ENCODE results near the gene LY6G6F.
"Not testable (repeated sequence)": the region's sequence is repeated elsewhere in the genome, so short reads cannot be mapped to it uniquely, and the experiment has no call there.

The LY6G6F gene

DNA sequence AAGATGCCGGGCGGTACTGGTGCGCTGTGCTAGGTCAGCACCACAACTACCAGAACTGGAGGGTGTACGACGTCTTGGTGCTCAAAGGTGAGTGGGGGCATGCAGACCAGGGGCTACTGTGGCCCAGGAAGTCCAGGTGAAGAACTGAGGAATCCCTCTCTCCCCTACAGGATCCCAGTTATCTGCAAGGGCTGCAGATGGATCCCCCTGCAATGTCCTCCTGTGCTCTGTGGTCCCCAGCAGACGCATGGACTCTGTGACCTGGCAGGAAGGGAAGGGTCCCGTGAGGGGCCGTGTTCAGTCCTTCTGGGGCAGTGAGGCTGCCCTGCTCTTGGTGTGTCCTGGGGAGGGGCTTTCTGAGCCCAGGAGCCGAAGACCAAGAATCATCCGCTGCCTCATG, 1.0 kb downstream of the LY6G6F start:
- WGBS, 2 experiments (ENCODE audit: insufficient coverage in 2 of 2), result 93 to 96% methylated on average over 6 to 8 of the region's 10 CpGs

DNA sequence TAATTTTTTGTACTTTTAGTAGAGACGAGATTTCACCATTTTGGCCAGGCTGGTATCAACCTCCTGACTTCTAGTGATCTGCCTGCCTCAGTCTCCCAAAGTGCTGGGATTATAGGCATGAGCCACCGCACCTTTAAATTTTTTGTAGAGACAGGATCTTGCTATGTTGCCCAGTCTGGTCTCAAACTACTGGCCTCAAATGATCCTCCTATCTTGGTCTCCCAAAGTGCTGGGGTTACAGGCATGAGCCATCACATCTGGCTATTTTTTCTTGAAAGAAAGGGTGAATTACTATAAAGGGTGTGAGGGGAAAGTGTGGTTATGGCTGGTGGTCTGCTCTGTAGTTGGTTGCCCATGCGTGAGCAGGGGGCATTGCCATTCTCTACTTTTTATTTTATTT, 1.6 kb downstream of the LY6G6F start:
- Histone ChIP-seq H3K4me3 (ENCODE audit: extremely low read depth, insufficient read depth, low read length, poor library complexity, severe bottlenecking) (no peak overlapping the region), H3K27ac (ENCODE audit: low read depth, low read length, severe bottlenecking) (no peak overlapping the region), H3K4me1 (ENCODE audit: control insufficient read depth, insufficient read depth, low read length, poor library complexity, severe bottlenecking) (peaks cover 8% of the 10 kb centered on the region), H3K36me3 (ENCODE audit: control insufficient read depth, insufficient read depth, low read length) (no peaks in the 10 kb centered on the region), H3K9me3 (ENCODE audit: control insufficient read depth, low read length) (no peaks in the 10 kb centered on the region)
- 76 to 94% methylated on average over 2 of the region's 3 CpGs for WGBS, 2 experiments (ENCODE audit: insufficient coverage in 2 of 2)

More for the DNA sequence above, 1.0 kb downstream of the LY6G6F start:
- no peaks in the 10 kb centered on the region for H3K9me3 ChIP-seq (ENCODE audit: control insufficient read depth, low read length)
- no peak overlapping the region for H3K27ac ChIP-seq (ENCODE audit: low read depth, low read length, severe bottlenecking)
- H3K36me3 ChIP-seq (ENCODE audit: control insufficient read depth, insufficient read depth, low read length), result no peaks in the 10 kb centered on the region
- H3K4me1 ChIP-seq (ENCODE audit: control insufficient read depth, insufficient read depth, low read length, poor library complexity, severe bottlenecking), result peaks cover 4% of the 10 kb centered on the region
- H3K4me3 ChIP-seq (ENCODE audit: extremely low read depth, insufficient read depth, low read length, poor library complexity, severe bottlenecking), result no peak overlapping the region

GRCh38 chr6:31709157-31709556, 2.5 kb downstream of the LY6G6F start:
- WGBS, 2 experiments (ENCODE audit: insufficient coverage in 2 of 2), result 91 to 94% methylated on average over 6 to 7 of the region's 11 CpGs
- H3K36me3 ChIP-seq (ENCODE audit: control insufficient read depth, insufficient read depth, low read length), result not testable (repeated sequence)

GRCh38 chr6:31710523-31711219, 4.0 kb downstream of the LY6G6F start:
- no peaks in the 10 kb centered on the region for H3K9me3 ChIP-seq (ENCODE audit: control insufficient read depth, low read length)
- H3K4me3 ChIP-seq (ENCODE audit: extremely low read depth, insufficient read depth, low read length, poor library complexity, severe bottlenecking), result no peak overlapping the region
- peaks cover 21% of the 10 kb centered on the region for H3K4me1 ChIP-seq (ENCODE audit: control insufficient read depth, insufficient read depth, low read length, poor library complexity, severe bottlenecking)
- WGBS, 2 experiments (ENCODE audit: insufficient coverage in 2 of 2), result 68 to 97% methylated on average over 3 to 5 of the region's 5 CpGs
- H3K27ac ChIP-seq (ENCODE audit: low read depth, low read length, severe bottlenecking), result no peak overlapping the region
- no peaks in the 10 kb centered on the region for H3K36me3 ChIP-seq (ENCODE audit: control insufficient read depth, insufficient read depth, low read length)

More at GRCh38 chr6:31709157-31709556, 2.5 kb downstream of the LY6G6F start:
- H3K9me3 ChIP-seq (ENCODE audit: control insufficient read depth, low read length); H3K4me3 ChIP-seq (ENCODE audit: extremely low read depth, insufficient read depth, low read length, poor library complexity, severe bottlenecking); H3K27ac ChIP-seq (ENCODE audit: low read depth, low read length, severe bottlenecking): not testable (repeated sequence)
- peaks cover 17% of the 10 kb centered on the region for H3K4me1 ChIP-seq (ENCODE audit: control insufficient read depth, insufficient read depth, low read length, poor library complexity, severe bottlenecking)

DNA sequence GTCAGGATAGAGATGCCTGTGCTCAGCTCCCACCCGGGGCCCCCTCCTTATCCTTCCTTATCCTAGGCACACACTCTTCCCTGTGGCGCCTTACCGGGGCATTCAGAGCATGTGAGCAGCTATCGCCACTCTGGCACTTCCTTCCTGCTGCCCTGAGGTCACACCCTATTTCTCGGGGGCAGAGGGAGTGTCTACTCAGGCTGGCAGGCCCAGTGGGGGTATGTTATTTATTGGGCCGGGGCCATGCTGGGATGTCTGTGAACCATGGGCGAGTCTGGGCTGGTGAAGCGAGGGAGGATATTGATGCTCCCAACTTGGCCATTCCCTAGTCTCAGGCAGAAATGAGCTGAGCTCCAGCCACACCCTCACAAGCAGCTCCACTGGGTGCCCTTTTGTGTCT, 4.6 kb downstream of the LY6G6F start:
- 82 to 93% methylated on average over 3 to 6 of the region's 8 CpGs for WGBS, 2 experiments (ENCODE audit: insufficient coverage in 2 of 2)
- Histone ChIP-seq H3K9me3 (ENCODE audit: control insufficient read depth, low read length) (no peaks in the 10 kb centered on the region), H3K4me3 (ENCODE audit: extremely low read depth, insufficient read depth, low read length, poor library complexity, severe bottlenecking) (no peak overlapping the region), H3K4me1 (ENCODE audit: control insufficient read depth, insufficient read depth, low read length, poor library complexity, severe bottlenecking) (peaks cover 21% of the 10 kb centered on the region), H3K36me3 (ENCODE audit: control insufficient read depth, insufficient read depth, low read length) (no peaks in the 10 kb centered on the region), H3K27ac (ENCODE audit: low read depth, low read length, severe bottlenecking) (no peak overlapping the region)

- no peak overlapping the region for H3K4me3 ChIP-seq (ENCODE audit: extremely low read depth, insufficient read depth, low read length, poor library complexity, severe bottlenecking)
- H3K4me1 ChIP-seq (ENCODE audit: control insufficient read depth, insufficient read depth, low read length, poor library complexity, severe bottlenecking), result peaks cover 21% of the 10 kb centered on the region
- WGBS, 2 experiments (ENCODE audit: insufficient coverage in 2 of 2), result 90 to 96% methylated on average over 4 to 8 of the region's 8 CpGs
- no peaks in the 10 kb centered on the region for H3K9me3 ChIP-seq (ENCODE audit: control insufficient read depth, low read length)
- no peak overlapping the region for H3K27ac ChIP-seq (ENCODE audit: low read depth, low read length, severe bottlenecking)
- no peaks in the 10 kb centered on the region for H3K36me3 ChIP-seq (ENCODE audit: control insufficient read depth, insufficient read depth, low read length)
Measured at GRCh38 chr6:31712296-31712695, 5.6 kb downstream of the LY6G6F start.

- 68 to 79% methylated on average over 3 of the region's 4 CpGs for WGBS, 2 experiments (ENCODE audit: insufficient coverage in 2 of 2)
- Histone ChIP-seq H3K36me3 (ENCODE audit: control insufficient read depth, insufficient read depth, low read length) (no peaks in the 10 kb centered on the region), H3K9me3 (ENCODE audit: control insufficient read depth, low read length) (no peaks in the 10 kb centered on the region), H3K4me3 (ENCODE audit: extremely low read depth, insufficient read depth, low read length, poor library complexity, severe bottlenecking) (no peak overlapping the region), H3K4me1 (ENCODE audit: control insufficient read depth, insufficient read depth, low read length, poor library complexity, severe bottlenecking) (peaks cover 21% of the 10 kb centered on the region), H3K27ac (ENCODE audit: low read depth, low read length, severe bottlenecking) (peak overlapping the region; percentile 72)
Measured at GRCh38 chr6:31713465-31713864, 6.8 kb downstream of the LY6G6F start.

DNA sequence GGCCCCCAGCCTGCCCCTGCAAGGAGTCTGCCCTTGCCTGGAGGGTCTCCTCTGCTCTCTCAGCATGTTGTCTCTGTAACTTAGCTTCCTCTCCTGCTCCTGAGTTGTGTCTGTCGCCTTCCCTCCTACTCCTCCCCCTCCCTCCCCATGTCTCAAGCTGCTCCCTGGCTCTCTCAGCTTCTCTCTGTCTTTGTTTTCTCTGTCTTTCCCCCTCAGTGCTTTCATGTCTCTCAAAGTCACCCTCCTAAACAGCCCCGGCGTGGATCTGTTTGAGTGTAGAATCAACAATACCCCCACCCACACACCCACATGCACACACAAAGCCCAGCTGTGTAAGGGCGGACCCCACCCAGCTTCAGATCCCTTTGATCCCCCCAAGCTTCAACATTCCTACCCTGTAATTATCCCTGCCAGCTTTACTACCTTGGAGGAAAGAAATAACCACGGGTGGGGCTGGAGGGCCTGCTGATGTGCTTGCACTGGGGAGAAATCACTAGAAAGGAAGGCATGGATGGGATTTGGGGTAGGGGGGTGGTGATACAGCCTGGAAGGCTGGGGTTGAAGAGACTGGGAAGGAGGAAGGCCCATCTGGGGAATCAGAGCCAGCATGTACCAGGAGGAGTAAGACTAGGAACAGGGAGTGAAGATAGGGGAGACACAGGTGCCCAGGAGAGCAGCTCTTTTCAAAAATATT, 7.5 kb downstream of the LY6G6F start:
- Histone ChIP-seq H3K4me1 (ENCODE audit: control insufficient read depth, insufficient read depth, low read length, poor library complexity, severe bottlenecking) (peaks cover 21% of the 10 kb centered on the region), H3K9me3 (ENCODE audit: control insufficient read depth, low read length) (no peaks in the 10 kb centered on the region), H3K27ac (ENCODE audit: low read depth, low read length, severe bottlenecking) (peak overlapping the region; percentile 72), H3K36me3 (ENCODE audit: control insufficient read depth, insufficient read depth, low read length) (no peaks in the 10 kb centered on the region), H3K4me3 (ENCODE audit: extremely low read depth, insufficient read depth, low read length, poor library complexity, severe bottlenecking) (no peak overlapping the region)
- 9 to 15% methylated on average over 3 to 4 of the region's 5 CpGs for WGBS, 2 experiments (ENCODE audit: insufficient coverage in 2 of 2)

DNA sequence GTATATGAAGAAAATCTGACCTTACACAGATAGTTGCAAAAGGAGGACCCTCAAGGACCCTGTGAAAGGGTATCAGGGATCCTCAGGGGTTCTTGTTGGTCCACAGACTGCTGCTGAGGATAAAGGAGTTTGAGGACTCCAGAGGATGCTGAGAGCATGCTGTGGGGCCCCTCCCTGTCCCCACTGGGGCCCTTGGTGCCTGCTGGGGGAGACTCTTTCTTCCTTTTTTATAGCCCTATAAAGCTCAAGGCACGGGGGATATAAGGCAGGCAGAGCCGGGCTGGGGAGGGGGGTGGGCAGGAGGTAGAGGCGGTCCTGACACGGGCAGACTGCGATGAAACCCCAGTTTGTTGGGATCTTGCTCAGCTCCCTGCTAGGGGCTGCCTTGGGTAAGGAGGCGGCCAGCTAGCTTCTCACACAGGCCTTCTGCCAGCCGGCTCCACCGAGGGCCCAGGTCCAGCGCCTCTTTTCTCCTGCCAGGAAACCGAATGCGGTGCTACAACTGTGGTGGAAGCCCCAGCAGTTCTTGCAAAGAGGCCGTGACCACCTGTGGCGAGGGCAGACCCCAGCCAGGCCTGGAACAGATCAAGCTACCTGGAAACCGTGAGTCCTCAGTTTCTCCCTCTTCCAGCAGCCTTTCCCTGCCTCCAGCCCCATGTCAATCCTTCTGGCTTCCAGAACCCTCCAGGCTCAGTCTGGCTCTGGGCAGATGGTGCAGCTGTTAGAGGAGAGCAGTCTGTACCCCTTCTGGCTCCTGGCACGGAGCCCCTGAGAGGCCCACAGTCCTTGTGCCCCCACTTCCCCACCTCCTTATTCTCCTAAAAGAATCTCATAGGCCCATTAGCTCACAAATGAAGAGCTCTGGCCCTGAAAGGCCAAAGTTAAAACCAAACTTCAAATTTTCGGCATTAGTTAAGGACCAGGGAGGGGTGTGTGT, 8.6 kb downstream of the LY6G6F start, which contains the start of gene LY6G6D:
LY6G6D (plus strand) TSS at position 327 of the 937 bp plus-strand sequence; CDS start at position 335, 8 bp downstream.
- Histone ChIP-seq H3K27ac (ENCODE audit: low read depth, low read length, severe bottlenecking) (peak within 1 kb of the TSS; percentile 72), H3K36me3 (ENCODE audit: control insufficient read depth, insufficient read depth, low read length) (no peaks in the 10 kb centered on the region), H3K9me3 (ENCODE audit: control insufficient read depth, low read length) (no peaks in the 10 kb centered on the region), H3K4me3 (ENCODE audit: extremely low read depth, insufficient read depth, low read length, poor library complexity, severe bottlenecking) (no peak within 1 kb of the TSS), H3K4me1 (ENCODE audit: control insufficient read depth, insufficient read depth, low read length, poor library complexity, severe bottlenecking) (peaks cover 21% of the 10 kb centered on the region)
- WGBS, 2 experiments (ENCODE audit: insufficient coverage in 2 of 2), result 50 to 68% methylated on average over 13 to 14 of the region's 16 CpGs

DNA sequence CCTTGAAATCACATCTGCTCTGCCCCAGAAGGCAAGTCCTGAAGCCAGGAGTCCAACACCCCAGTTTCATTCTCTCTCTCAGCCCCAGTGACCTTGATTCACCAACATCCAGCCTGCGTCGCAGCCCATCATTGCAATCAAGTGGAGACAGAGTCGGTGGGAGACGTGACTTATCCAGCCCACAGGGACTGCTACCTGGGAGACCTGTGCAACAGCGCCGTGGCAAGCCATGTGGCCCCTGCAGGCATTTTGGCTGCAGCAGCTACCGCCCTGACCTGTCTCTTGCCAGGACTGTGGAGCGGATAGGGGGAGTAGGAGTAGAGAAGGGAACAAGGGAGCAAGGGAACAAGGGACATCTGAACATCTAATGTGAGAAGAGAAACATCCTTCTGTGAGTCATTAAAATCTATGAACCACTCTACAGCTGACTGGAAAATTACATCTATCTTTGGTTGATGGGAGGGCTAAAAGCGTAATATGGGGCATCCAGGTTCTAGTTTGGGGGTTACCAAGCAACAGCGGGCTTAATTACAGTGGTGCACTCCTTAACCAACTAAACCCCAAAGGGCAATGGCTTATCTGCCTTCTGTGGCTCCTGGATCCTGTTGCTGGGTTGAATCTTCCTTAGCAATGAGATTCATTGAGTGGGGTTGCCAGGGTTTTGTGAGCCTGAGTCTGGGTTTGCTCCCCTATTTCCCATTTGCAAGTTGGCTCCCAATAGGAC, 11.0 kb downstream of the LY6G6F start:
- Histone ChIP-seq H3K36me3 (ENCODE audit: control insufficient read depth, insufficient read depth, low read length) (no peaks in the 10 kb centered on the region), H3K9me3 (ENCODE audit: control insufficient read depth, low read length) (no peaks in the 10 kb centered on the region), H3K4me3 (ENCODE audit: extremely low read depth, insufficient read depth, low read length, poor library complexity, severe bottlenecking) (no peak overlapping the region), H3K27ac (ENCODE audit: low read depth, low read length, severe bottlenecking) (no peak overlapping the region), H3K4me1 (ENCODE audit: control insufficient read depth, insufficient read depth, low read length, poor library complexity, severe bottlenecking) (peaks cover 17% of the 10 kb centered on the region)
- 73 to 74% methylated on average over 6 to 9 of the region's 10 CpGs for WGBS, 2 experiments (ENCODE audit: insufficient coverage in 2 of 2)

All from mesodermal cell (in vitro differentiated cells).